Ascending aorta (tissue), 2 donors: Measurements from ENCODE around the gene FGA. TPM values are rescaled to one million over a fixed set of nuclear protein-coding genes. Genes with fewer than 3 reads are reported as not detected.
A peak's percentile ranks its signal among the peaks of the same experiment; 100 is the strongest.

ENCODE experiments used
- DNase-seq, 2 donors: peaks; one replicate each; pipeline ENCODE4 v3.0.0-alpha.2; 2019; ENCODE audit warnings: low spot score in 2 of 2
- H3K27ac ChIP-seq, 2 donors: fragments of 200-600 bp; sonication (generic); one replicate each; pipeline ENCODE4 v1.5.1; 2016 to 2017; ENCODE audit warnings: mild to moderate bottlenecking in 1 of 2
- H3K27me3 ChIP-seq: fragments of 200-600 bp; sonication (generic); one replicate; pipeline ENCODE4 v1.5.1; 2017
- H3K36me3 ChIP-seq, 2 donors: fragments of 200-600 bp; sonication (generic); one replicate each; pipeline ENCODE4 v1.5.1; 2016
- H3K4me1 ChIP-seq, 2 donors: fragments of 200-600 bp; sonication (generic); one replicate each; pipeline ENCODE4 v1.5.1; 2016 to 2017; ENCODE audit warnings: mild to moderate bottlenecking in 1 of 2
- H3K4me3 ChIP-seq, 2 donors: fragments of 200-600 bp; sonication (generic); one replicate each; pipeline ENCODE4 v1.5.1; 2016 to 2017; ENCODE audit warnings: mild to moderate bottlenecking in 1 of 2
- H3K9me3 ChIP-seq, 2 donors: fragments of 200-600 bp; sonication (generic); one replicate each; pipeline ENCODE4 v1.5.1; 2016
- intact Hi-C: fragments of 100-400 bp; cut with DNase I; formaldehyde crosslinking; loops from one replicate; pipeline ENCODE4 v1.15.1; 2023
- total RNA-seq: library from RNA; depleted of rRNA; stranded (reverse); fragments of >200 nt; gene quantifications from one replicate; pipeline ENCODE4 v1.1.0, GENCODE V29; 2016
- TF ChIP-seq, protein P1 (sequence below), 3 experiments: fragments of 200-600 bp in 2 of 3; fragments of 450-650 bp in 1 of 3; sonication (generic) in 2 of 3; IDR thresholded peaks; one replicate each; pipeline ENCODE4 v1.5.1; 2016 to 2019; ENCODE audit warnings: antibody characterized with exemption in 3 of 3, mild to moderate bottlenecking in 1 of 3, moderate library complexity in 1 of 3

FGA gene
- total RNA-seq, 1 donor from 2014 or later = 47.6 TPM

DNA sequence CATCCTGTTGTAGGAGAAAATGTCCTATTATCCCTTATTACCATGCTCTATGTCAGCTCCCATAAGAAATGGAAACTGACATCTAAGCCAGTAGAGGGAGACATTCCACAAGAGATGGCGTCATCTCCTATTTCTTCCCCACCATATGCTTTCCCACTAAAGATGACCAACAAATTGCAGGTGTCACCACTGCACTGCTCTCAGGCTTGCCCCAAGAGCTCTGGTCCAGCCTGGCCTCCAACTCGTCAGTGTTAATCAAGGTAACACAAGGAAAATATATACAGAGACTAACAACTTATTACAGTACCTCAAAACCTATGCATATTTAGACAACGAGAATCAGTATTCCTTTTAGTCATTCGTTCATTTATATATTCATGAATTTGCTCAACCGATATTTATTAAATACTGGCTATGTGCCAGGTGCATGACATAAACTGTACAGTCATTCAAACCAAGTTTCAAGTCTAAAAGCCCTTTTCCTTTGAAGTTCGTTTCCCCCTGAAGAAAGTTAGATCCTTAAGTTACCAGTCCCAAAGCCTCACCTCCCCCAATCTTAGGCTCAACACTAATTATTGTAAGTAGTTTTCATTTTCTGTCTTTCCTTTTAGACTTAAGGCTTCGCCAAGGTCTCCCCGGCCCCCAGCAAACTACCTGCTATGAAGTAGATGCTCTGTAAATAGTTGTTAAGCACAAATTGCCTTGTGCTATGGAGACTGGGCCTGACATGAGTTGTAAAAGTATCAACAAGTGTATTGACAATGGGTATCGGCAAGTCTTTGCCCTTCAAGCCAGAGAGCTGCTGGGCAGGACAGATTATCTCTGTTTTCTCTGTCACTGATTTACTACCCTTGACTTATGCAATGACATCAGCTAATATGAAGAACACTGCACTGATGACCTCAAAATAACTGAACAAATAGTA lies 30.8 kb downstream of the FGA start:
- no peak for DNase-seq
- Histone ChIP-seq H3K4me3 (no peak overlapping the region), H3K36me3 (no peaks in the 10 kb centered on the region), H3K9me3 (no peaks in the 10 kb centered on the region), H3K4me1 (no peaks in the 10 kb centered on the region), H3K27ac (no peak overlapping the region), H3K27me3 (no peaks in the 10 kb centered on the region)
- intact Hi-C loops = no loop called here
- TF ChIP-seq, protein P1, sequence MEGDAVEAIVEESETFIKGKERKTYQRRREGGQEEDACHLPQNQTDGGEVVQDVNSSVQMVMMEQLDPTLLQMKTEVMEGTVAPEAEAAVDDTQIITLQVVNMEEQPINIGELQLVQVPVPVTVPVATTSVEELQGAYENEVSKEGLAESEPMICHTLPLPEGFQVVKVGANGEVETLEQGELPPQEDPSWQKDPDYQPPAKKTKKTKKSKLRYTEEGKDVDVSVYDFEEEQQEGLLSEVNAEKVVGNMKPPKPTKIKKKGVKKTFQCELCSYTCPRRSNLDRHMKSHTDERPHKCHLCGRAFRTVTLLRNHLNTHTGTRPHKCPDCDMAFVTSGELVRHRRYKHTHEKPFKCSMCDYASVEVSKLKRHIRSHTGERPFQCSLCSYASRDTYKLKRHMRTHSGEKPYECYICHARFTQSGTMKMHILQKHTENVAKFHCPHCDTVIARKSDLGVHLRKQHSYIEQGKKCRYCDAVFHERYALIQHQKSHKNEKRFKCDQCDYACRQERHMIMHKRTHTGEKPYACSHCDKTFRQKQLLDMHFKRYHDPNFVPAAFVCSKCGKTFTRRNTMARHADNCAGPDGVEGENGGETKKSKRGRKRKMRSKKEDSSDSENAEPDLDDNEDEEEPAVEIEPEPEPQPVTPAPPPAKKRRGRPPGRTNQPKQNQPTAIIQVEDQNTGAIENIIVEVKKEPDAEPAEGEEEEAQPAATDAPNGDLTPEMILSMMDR (IDR thresholded peaks at IDR 0.05) = peak in 2 of 3 experiments; percentile 17 to 21

DNA sequence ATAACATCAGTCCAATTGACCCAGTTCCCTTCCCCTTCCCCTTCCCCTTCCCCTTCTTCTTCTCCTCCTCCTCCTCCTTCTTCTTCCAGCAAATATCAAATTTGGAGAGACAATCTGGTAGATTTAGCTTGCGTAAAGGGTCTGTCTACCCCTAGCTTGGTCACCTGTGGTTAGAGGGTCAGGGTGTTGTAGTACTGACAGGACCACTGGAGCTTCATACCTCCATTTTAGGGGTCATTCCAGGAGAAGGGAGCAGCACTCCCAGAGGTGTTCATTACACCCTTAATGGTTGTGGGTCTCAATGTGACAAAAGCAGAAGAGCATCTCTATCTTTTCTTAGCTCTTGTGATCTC lies 31.4 kb downstream of the FGA start:
- Histone ChIP-seq H3K36me3 (no peaks in the 10 kb centered on the region), H3K27ac (no peak overlapping the region), H3K4me3 (no peak overlapping the region), H3K27me3 (no peaks in the 10 kb centered on the region), H3K9me3 (no peaks in the 10 kb centered on the region), H3K4me1 (no peaks in the 10 kb centered on the region)
- intact Hi-C loops = no loop called here
- DNase-seq = no peak
- TF ChIP-seq, protein P1 (IDR thresholded peaks at IDR 0.05) = no peak

DNA sequence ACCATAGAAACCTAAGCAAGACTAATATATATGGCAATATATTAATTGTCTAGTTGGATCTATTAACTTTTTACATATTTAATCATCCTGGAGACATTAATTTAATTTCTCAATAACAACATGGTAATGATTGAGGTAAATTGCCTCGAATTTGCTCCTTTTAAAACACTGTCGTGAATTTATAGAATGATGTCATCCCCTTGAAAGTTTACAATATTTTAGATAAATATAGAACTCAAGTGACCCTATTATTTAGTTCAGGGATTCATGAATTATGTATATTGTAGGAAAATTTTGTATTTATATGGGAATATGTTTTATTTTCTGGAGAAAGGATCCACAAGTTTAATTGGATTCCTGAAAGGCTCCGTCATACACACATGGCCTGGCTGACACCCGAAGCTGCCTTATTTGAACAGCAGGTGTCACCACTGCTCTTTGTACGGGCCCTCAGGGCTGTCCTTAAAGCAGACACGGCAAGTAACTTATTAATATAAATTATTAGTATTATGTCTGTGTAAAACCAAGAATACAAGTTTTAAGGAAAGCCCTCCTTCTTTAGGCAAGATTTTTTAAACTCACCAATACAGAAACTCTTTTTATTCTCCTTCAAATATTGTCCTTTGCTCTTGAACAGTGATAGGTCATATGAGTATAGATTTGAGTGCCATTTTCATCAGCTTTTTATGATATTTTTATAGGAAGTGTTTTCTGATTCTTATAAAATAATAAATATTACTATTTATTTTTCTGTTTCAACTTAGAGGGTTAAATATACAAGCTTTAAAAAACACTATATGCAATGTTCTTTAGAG lies 38.5 kb downstream of the FGA start:
- Histone ChIP-seq H3K4me3 (no peak overlapping the region), H3K36me3 (peaks cover 0 to 4% of the 10 kb centered on the region in 2 donors), H3K27me3 (no peaks in the 10 kb centered on the region), H3K4me1 (peaks cover 3 to 9% of the 10 kb centered on the region in 2 donors), H3K27ac (peak overlapping the region in 1 of 2 donors; percentile 4), H3K9me3 (no peaks in the 10 kb centered on the region)
- TF ChIP-seq, protein P1 (IDR thresholded peaks at IDR 0.05) = peak; percentile 64 to 86 (median 81)
- DNase-seq = peak; percentile 19 to 84
- intact Hi-C loops = loop anchor here (1.0 to 5.0 kb wide), 5 partner anchors 66 to 1770 kb away; partner anchors contain the start of gene LRAT

DNA sequence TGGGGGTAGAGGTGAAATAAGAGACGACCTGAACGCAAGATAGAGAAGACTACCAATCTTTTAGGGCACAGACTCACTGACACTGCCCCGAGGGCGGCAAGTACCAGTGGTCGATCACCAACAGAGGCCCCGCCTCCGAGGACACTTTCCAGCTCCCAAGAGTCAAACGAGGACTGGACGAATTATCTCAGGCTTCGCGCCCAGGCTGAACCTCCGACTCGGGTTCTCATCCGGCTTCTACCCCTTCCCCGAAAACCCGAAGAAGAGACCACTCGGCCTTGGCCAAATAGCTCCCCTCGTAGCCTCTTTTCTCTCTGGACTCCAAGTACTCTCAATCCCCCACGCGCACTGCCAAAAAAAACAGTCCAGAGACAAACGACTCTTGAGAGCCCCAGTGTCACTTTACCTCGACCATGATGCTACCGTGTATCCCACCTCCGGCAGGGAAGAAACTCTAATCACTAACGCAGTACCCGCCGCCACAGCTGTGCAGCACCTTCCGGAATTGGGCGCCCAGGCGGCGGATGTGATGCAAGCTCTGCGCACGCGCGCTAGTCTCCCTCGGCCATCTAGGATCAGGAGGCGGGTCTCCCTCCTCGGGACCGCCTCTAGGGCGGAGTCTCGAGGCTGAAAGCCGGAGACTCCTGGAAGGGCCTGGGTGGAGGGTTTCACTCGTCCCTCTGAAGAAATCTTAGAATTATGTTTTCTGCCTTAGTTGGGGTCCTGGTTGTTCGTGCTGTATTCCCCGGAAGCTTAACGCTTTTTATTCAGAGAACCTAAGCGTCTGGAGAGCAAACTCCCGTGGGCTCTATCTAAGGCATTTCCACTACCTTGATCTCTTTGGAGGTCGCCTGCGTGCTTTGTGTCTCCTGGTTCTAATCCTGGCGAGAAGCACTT lies 40.4 kb downstream of the FGA start, which contains the start of gene PLRG1:
TSS of gene PLRG1 (minus strand) at position 507 of the 897 bp plus-strand sequence. CDS start at position 415, 92 bp downstream.
- peaks cover 17 to 20% of the 10 kb centered on the region in 2 donors for H3K36me3 ChIP-seq
- TF ChIP-seq, protein P1 (IDR thresholded peaks at IDR 0.05) = peak; percentile 5 to 34 (median 21)
- peak within 1 kb of the TSS; percentile 68 to 86 for H3K4me3 ChIP-seq
- peak; percentile 84 to 98 for DNase-seq
- intact Hi-C loops = loop anchor here (2.0 to 5.0 kb wide), 3 partner anchors 193 to 1768 kb away; partner anchors contain the start of gene LRAT
- no peaks in the 10 kb centered on the region for H3K27me3 ChIP-seq
- H3K9me3 ChIP-seq = no peaks in the 10 kb centered on the region
- H3K4me1 ChIP-seq = peaks cover 3 to 9% of the 10 kb centered on the region in 2 donors
- H3K27ac ChIP-seq = peak within 1 kb of the TSS; percentile 81 to 84

DNA sequence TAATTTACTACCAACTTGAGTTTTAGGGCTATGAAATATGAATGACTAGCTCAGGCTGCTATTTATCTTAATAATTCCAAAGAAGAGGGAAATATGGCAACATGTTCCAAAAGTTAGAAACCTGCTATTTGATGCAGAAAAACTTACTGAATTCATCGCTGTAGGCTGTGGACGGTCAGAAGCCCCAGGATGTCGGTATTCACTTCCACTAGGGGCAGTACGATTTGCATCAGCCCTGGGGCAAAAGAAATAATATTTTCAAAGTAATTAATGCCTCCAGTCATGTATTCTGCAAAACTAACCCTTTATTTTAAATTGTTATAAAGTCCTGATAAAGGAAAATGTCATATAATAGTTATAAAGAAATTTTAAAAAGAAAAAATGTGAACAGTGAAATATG lies 44.9 kb downstream of the FGA start:
- TF ChIP-seq, protein P1 (IDR thresholded peaks at IDR 0.05) = no peak
- Histone ChIP-seq H3K4me3 (no peak overlapping the region), H3K9me3 (no peaks in the 10 kb centered on the region), H3K36me3 (peaks cover 55 to 62% of the 10 kb centered on the region in 2 donors), H3K4me1 (peaks cover 3 to 6% of the 10 kb centered on the region in 2 donors), H3K27me3 (no peaks in the 10 kb centered on the region), H3K27ac (no peak overlapping the region)
- DNase-seq = no peak
- intact Hi-C loops = no loop called here
